ENCODE results near the gene SCUBE1. TPM values are rescaled to one million over a fixed set of nuclear protein-coding genes. Genes with fewer than 3 reads are reported as not detected.

SCUBE1 gene
- polyA plus RNA-seq, 1 donor from 2014 or later, result not detected

GRCh38 chr22:43263645-43264514, 79.3 kb downstream of the SCUBE1 start:
- Mint-ChIP-seq H3K4me1 (peaks cover 17 to 23% (median 19%) of the 10 kb centered on the region in 3 donors), H3K36me3 (peaks cover 2% of the 10 kb centered on the region), H3K4me3 (peak overlapping the region; percentile 43 to 90 (median 82)), H3K27me3 (peaks cover 33% of the 10 kb centered on the region), H3K9me3 (no peaks in the 10 kb centered on the region), H3K27ac (peak overlapping the region in 1 of 3 donors; percentile 94)

GRCh38 chr22:43262990-43263644, 80.1 kb downstream of the SCUBE1 start:
- H3K36me3 Mint-ChIP-seq, result peaks cover 2% of the 10 kb centered on the region
- H3K27me3 Mint-ChIP-seq, result peaks cover 32% of the 10 kb centered on the region
- H3K4me1 Mint-ChIP-seq, result peaks cover 17 to 23% (median 19%) of the 10 kb centered on the region in 3 donors
- peak overlapping the region in 1 of 3 donors; percentile 94 for H3K27ac Mint-ChIP-seq
- no peaks in the 10 kb centered on the region for H3K9me3 Mint-ChIP-seq
- peak overlapping the region; percentile 43 to 90 (median 82) for H3K4me3 Mint-ChIP-seq

GRCh38 chr22:43260331-43261231, 82.6 kb downstream of the SCUBE1 start:
- Mint-ChIP-seq H3K27me3 (peaks cover 47% of the 10 kb centered on the region), H3K9me3 (no peaks in the 10 kb centered on the region), H3K4me3 (no peak overlapping the region), H3K27ac (no peak overlapping the region), H3K36me3 (peaks cover 4% of the 10 kb centered on the region), H3K4me1 (peaks cover 21 to 25% (median 23%) of the 10 kb centered on the region in 3 donors)

GRCh38 chr22:43257961-43258360, 85.2 kb downstream of the SCUBE1 start:
- Mint-ChIP-seq H3K27ac (no peak overlapping the region), H3K4me3 (no peak overlapping the region), H3K27me3 (peaks cover 49% of the 10 kb centered on the region), H3K9me3 (no peaks in the 10 kb centered on the region), H3K4me1 (peaks cover 3 to 12% (median 4%) of the 10 kb centered on the region in 3 donors), H3K36me3 (peaks cover 4% of the 10 kb centered on the region)

- peaks cover 4% of the 10 kb centered on the region for H3K36me3 Mint-ChIP-seq
- H3K9me3 Mint-ChIP-seq, result no peaks in the 10 kb centered on the region
- peak overlapping the region in 1 of 4 donors; percentile 34 for H3K4me3 Mint-ChIP-seq
- H3K27ac Mint-ChIP-seq, result no peak overlapping the region
- H3K27me3 Mint-ChIP-seq, result peaks cover 46% of the 10 kb centered on the region
- H3K4me1 Mint-ChIP-seq, result peaks cover 2 to 10% (median 4%) of the 10 kb centered on the region in 3 donors
Observed at GRCh38 chr22:43257549-43257948, 85.6 kb downstream of the SCUBE1 start.

- H3K9me3 Mint-ChIP-seq, result no peaks in the 10 kb centered on the region
- peaks cover 45% of the 10 kb centered on the region for H3K27me3 Mint-ChIP-seq
- peaks cover 2 to 10% (median 4%) of the 10 kb centered on the region in 3 donors for H3K4me1 Mint-ChIP-seq
- H3K36me3 Mint-ChIP-seq, result peaks cover 4% of the 10 kb centered on the region
- peak overlapping the region in 1 of 3 donors; percentile 33 for H3K27ac Mint-ChIP-seq
- H3K4me3 Mint-ChIP-seq, result peak overlapping the region in 1 of 4 donors; percentile 74
Observed at GRCh38 chr22:43256976-43257545, 86.1 kb downstream of the SCUBE1 start.

GRCh38 chr22:43256569-43256968, 86.6 kb downstream of the SCUBE1 start:
- H3K9me3 Mint-ChIP-seq, result no peaks in the 10 kb centered on the region
- peak overlapping the region in 1 of 4 donors; percentile 74 for H3K4me3 Mint-ChIP-seq
- H3K27ac Mint-ChIP-seq, result peak overlapping the region in 1 of 3 donors; percentile 33
- peaks cover 45% of the 10 kb centered on the region for H3K27me3 Mint-ChIP-seq
- H3K4me1 Mint-ChIP-seq, result peaks cover 2 to 10% (median 4%) of the 10 kb centered on the region in 3 donors
- peaks cover 4% of the 10 kb centered on the region for H3K36me3 Mint-ChIP-seq

GRCh38 chr22:43255299-43255698, 87.9 kb downstream of the SCUBE1 start:
- peaks cover 4% of the 10 kb centered on the region for H3K36me3 Mint-ChIP-seq
- H3K27ac Mint-ChIP-seq, result no peak overlapping the region
- H3K9me3 Mint-ChIP-seq, result no peaks in the 10 kb centered on the region
- peaks cover 42% of the 10 kb centered on the region for H3K27me3 Mint-ChIP-seq
- no peak overlapping the region for H3K4me3 Mint-ChIP-seq
- H3K4me1 Mint-ChIP-seq, result peaks cover 0 to 10% (median 2%) of the 10 kb centered on the region in 3 donors

- H3K27me3 Mint-ChIP-seq, result peaks cover 39% of the 10 kb centered on the region
Observed at GRCh38 chr22:43253839-43254238, 89.3 kb downstream of the SCUBE1 start.

GRCh38 chr22:43252319-43252718, 90.9 kb downstream of the SCUBE1 start:
- Mint-ChIP-seq H3K27me3 (peaks cover 31% of the 10 kb centered on the region), H3K36me3 (peaks cover 2% of the 10 kb centered on the region), H3K4me3 (no peak overlapping the region), H3K4me1 (peaks cover 0 to 8% (median 2%) of the 10 kb centered on the region in 3 donors), H3K27ac (no peak overlapping the region), H3K9me3 (no peaks in the 10 kb centered on the region)

More at GRCh38 chr22:43253839-43254238, 89.3 kb downstream of the SCUBE1 start:
- peaks cover 2% of the 10 kb centered on the region for H3K36me3 Mint-ChIP-seq
- no peaks in the 10 kb centered on the region for H3K9me3 Mint-ChIP-seq
- no peak overlapping the region for H3K4me3 Mint-ChIP-seq
- no peak overlapping the region for H3K27ac Mint-ChIP-seq
- peaks cover 0 to 8% (median 2%) of the 10 kb centered on the region in 3 donors for H3K4me1 Mint-ChIP-seq

- peak overlapping the region in 1 of 4 donors; percentile 60 for H3K4me3 Mint-ChIP-seq
- peaks cover 0 to 3% (median 0%) of the 10 kb centered on the region in 3 donors for H3K4me1 Mint-ChIP-seq
- H3K27ac Mint-ChIP-seq, result no peak overlapping the region
- no peaks in the 10 kb centered on the region for H3K36me3 Mint-ChIP-seq
- H3K9me3 Mint-ChIP-seq, result no peaks in the 10 kb centered on the region
- peaks cover 15% of the 10 kb centered on the region for H3K27me3 Mint-ChIP-seq
Observed at GRCh38 chr22:43249789-43250471, 93.2 kb downstream of the SCUBE1 start.

- no peaks in the 10 kb centered on the region for H3K9me3 Mint-ChIP-seq
- H3K4me3 Mint-ChIP-seq, result no peak overlapping the region
- peaks cover 0 to 3% (median 0%) of the 10 kb centered on the region in 3 donors for H3K4me1 Mint-ChIP-seq
- peaks cover 1% of the 10 kb centered on the region for H3K27me3 Mint-ChIP-seq
- H3K27ac Mint-ChIP-seq, result peak overlapping the region in 1 of 3 donors; percentile 62
- no peaks in the 10 kb centered on the region for H3K36me3 Mint-ChIP-seq
Observed at GRCh38 chr22:43247546-43248260, 95.5 kb downstream of the SCUBE1 start.

- no peaks in the 10 kb centered on the region for H3K36me3 Mint-ChIP-seq
- peaks cover 0 to 3% (median 0%) of the 10 kb centered on the region in 3 donors for H3K4me1 Mint-ChIP-seq
- H3K9me3 Mint-ChIP-seq, result no peaks in the 10 kb centered on the region
- peaks cover 1% of the 10 kb centered on the region for H3K27me3 Mint-ChIP-seq
- no peak overlapping the region for H3K4me3 Mint-ChIP-seq
- no peak overlapping the region for H3K27ac Mint-ChIP-seq
Observed at GRCh38 chr22:43246188-43246587, 97.0 kb downstream of the SCUBE1 start.

All from IgD-negative memory B cell (primary cell).